SIG-M5 treated with dmso at 0.1 percent for 504 hours (cell line): Measurements from ENCODE around the gene FER1L5.

Source experiments
- DNase-seq: peaks from one replicate; lab custom pipeline; 2025; ENCODE audit not compliant: unreplicated experiment; lab: John Stamatoyannopoulos, UW

The FER1L5 gene

GRCh38 chr2:96680561-96681141 is 38.1 kb downstream of the FER1L5 start:
- DNase-seq: no peak

DNA sequence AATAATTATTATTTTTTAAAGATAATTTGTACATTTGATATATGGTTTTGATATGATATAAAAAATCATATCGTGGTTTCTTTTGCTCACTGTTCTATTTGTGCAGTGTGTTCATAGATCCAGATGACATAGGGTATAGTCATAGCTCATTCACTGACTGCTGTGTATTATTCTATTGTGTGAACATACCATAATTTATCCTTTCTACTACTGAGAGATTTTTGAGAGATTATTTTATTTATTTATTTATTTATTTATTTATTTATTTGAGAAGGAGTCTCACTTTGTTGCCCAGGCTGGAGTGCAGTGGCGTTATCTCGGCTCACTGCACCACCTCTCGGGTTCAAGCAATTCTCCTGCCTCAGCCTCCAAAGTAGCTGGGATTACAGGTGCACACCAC is 39.0 kb downstream of the FER1L5 start:
- DNase-seq: no peak

DNA sequence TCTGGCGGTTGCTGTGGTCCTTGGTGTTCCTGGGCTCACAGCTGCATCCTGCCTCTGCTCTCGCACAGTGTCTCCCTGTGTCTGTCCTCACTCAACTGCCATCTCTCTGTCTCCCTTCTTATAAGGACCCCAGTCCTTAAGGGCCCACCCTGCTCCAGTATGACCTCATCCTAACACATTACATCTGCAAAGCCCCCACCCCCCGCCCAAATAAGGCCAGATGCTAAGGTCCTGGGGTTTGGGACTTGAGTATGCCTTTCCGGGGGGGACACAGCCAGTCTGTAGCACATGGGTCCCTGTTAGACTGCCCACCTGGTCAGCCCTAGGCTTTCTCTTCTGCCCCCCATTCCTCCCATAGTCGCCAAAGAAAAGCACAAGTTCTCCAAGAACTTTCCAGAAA is 40.7 kb downstream of the FER1L5 start:
- DNase-seq: no peak

- no peak for DNase-seq
Observed at GRCh38 chr2:96683972-96684820, 41.6 kb downstream of the FER1L5 start.

- no peak for DNase-seq
Observed at GRCh38 chr2:96684883-96685576, 42.5 kb downstream of the FER1L5 start.

DNA sequence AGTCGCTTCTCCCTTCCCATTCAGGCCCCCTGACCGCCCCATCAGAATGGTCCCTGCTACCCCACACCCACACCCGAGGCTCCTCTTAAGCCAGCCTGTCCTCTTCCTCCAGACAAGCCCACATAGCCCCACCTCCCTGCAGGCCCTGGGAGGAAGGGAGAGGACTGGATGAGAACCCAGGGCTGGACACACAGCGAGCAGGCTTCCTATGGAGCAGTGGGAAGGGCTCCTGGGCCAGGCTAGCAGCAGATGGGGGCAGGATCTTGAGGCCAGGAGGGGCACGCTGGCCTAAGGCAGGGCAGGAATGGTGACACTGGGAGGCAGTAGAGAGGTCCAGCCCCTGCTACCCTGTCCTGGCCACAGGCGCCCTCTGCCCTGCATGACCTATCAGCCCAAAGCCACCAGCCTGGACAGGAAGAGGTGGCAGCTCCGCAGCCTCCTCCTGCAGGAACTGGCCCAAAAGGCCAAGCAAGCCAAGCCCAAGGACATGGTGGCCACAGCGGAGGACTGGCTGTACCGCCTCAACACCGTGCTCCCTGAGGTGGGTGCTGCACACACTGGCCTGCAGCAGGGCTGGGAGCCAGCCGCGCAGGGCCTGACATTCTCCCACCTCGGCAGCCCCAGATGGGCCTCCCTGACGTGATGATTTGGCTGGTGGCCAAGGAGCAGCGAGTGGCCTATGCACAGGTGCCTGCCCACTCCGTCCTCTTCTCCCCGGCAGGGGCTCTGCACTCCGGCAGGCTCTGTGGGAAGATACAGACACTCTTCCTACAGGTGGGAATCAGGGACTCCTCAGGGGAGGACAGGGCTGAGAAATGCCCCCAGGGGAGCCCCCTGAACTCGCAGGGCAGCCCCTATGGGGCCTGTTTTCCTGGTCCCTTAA is 43.3 kb downstream of the FER1L5 start:
- DNase-seq: no peak

DNA sequence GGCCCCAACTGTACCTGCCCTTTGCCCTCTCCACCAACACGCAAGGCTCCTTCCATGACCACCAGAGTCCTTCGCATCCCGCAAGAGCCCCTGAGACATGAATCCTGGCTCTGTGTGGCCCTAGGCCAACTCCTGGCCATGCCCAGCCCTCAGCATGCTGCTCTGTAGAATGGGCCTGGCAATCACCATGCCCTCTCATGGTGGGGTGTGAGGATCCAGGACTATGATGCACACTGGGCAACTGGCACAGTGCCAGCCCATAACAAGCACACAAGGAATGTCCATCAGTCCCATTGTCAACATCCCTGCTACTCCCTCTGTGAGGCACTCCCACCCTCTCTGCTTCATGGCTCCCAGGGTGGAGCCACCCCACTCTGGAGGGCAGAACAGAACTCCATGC is 44.7 kb downstream of the FER1L5 start:
- no peak for DNase-seq

GRCh38 chr2:96687711-96688640 is 45.4 kb downstream of the FER1L5 start:
- no peak for DNase-seq

DNA sequence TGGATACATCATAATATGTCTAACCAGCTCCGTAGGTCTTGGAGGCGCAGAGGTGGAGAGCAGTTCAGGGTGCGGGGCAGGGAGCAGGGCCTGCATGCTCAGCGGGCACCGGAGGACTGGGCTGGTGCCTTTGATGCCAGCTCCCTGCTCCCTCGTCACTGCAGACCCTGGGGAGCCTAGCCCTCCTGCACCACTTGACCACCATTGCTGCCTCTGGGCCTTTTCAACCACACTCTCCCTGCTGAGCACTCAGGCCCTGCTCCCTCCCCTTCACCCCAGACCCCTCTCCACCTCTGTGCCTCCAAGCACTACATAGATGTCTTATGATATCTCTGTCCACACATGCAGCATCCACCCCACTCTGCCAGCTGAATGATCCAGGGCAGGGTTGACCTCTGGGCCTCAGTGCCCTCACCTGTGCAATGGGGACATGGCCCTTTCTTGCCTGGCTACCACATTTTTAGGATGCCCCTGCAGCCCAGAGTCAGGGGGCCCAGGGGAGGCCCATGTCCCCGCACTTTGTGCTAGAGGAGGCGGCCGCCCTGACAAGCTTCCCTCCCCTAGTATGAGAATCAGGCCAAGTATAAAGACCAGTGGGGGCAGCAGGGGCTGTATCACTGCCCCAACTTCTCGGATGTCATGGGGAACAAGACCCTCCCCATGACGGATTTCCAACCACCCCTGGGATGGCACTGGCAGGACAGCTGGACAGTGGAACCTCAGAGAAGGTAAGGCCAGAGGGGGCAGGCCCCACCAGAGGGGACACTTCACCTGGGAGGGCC is 46.3 kb downstream of the FER1L5 start:
- DNase-seq: no peak

- DNase-seq: no peak
Observed at GRCh38 chr2:96689431-96689991, 46.9 kb downstream of the FER1L5 start.

GRCh38 chr2:96690306-96691021 is 47.9 kb downstream of the FER1L5 start:
- DNase-seq: no peak

- no peak for DNase-seq
Observed at GRCh38 chr2:96691022-96691612, 48.6 kb downstream of the FER1L5 start.

- DNase-seq: no peak
Observed at GRCh38 chr2:96692094-96692971, 49.8 kb downstream of the FER1L5 start.

GRCh38 chr2:96693286-96694200 is 51.0 kb downstream of the FER1L5 start:
- DNase-seq: no peak

DNA sequence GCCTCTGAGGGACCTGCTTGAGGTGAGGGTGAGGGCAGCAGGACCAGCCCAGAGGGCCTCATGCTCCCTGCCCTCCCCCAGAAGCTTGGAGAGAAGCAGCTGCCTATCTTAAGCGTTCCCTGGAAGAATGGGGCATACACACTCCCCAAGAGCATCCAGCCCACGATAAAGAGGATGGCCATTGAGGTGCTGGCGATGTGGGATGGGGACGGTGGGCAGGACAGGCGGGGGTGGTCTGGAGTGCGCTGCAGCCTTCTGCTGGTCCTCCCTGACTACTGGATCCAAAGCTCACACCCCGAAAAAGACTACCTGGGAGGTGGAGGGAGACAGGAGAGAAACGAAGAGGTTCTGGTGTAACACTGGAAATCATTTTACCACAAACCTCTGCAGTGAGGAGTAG is 51.7 kb downstream of the FER1L5 start:
- DNase-seq: no peak
